Measurements from ENCODE around the gene FAIM2.

GRCh38 chr12:49952391-49953055 is 48.8 kb upstream of the FAIM2 start:
- TF ChIP-seq EZH2 (IDR thresholded peaks at IDR 0.05; ENCODE audit: insufficient read depth, poor library complexity, severe bottlenecking) (no peak), EZH2phosphoT487 (IDR thresholded peaks at IDR 0.05; ENCODE audit: insufficient read depth, low read depth) (no peak)

Measured in GM23248 (cell line).